GM10248 (cell line): ENCODE results near the gene ARL5A.
"Not testable (repeated sequence)": the region's sequence is repeated elsewhere in the genome, so short reads cannot be mapped to it uniquely, and the experiment has no call there.

Source experiments
- CTCF ChIA-PET: fragments of 300-600 bp; sonication (Branson Sonifier 250); formaldehyde crosslinking; extraction: SDS; loops from one replicate; lab custom pipeline; 2021; ENCODE audit warnings: antibody characterized with exemption; lab: Yijun Ruan, JAX
- POLR2A ChIA-PET: fragments of 350-650 bp; sonication (Branson Sonifier 250); formaldehyde crosslinking; extraction: SDS; loops from one replicate; lab custom pipeline; 2020; ENCODE audit warnings: antibody characterized with exemption; lab: Yijun Ruan, JAX
- DNase-seq: peaks from one replicate; pipeline ENCODE4 v3.0.0; 2012; ENCODE audit errors: extremely low spot score
- TF ChIP-seq, protein P1 (sequence below): IDR thresholded peaks from 2 replicates; pipeline ENCODE4 v1.5.1; 2012; ENCODE audit warnings: mild to moderate bottlenecking, low read depth; ENCODE audit errors: extremely low read depth, missing control alignments, control extremely low read depth

The ARL5A gene, protein sequence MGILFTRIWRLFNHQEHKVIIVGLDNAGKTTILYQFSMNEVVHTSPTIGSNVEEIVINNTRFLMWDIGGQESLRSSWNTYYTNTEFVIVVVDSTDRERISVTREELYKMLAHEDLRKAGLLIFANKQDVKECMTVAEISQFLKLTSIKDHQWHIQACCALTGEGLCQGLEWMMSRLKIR

DNA sequence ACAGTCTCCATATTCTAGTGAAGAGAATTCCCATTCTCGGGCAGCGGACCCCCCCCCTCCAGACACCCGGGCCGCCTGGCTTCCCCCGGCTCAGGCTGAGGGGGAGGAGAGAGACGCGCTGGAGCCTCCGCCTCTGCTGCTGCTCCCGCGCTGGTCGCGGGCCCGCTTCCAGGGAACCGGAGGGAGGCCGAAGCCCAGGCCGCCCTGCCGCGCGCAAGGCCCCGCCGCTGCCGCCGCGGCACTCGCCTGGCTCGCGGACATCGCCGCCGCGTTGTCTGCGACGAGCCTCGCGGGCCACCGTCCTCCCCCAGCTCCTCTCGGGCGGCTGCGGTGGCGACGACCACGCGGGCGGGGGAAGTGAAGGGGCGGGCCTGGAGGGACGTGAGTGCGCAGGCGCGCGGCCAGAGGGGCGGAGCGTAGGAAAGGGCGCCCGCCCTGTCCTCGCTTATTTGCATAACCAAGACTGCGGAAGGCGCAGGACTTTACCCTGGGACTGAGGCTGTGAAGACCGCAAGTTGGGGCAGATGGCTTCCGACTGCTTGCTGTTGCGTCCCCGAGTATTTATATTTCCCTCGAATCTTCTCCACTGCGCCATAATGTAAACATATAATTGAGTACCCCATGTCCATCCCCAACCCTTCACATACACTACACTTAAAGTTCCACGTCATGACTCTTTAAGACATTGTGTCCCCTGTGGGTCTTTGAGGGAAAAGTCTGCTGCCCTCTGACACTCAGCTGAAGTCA, at the start of gene ARL5A:
TSS of gene ARL5A (minus strand) at position 279 of the 747 bp plus-strand sequence. CDS start at position 34, 245 bp downstream.
- DNase-seq, result peak; percentile 98
- ChIA-PET CTCF (interaction anchor here (0.8 to 2.4 kb wide), 8 partner anchors 10 to 197 kb away, joined by 3 to 6 read pairs (median 3); no protein-coding TSS in a partner anchor), POLR2A (interaction anchor here (0.5 to 1.4 kb wide), 4 partner anchors 13 to 567 kb away, joined by 3 to 8 read pairs (median 4); partner anchors contain the start of gene RBM43)
- TF ChIP-seq, protein P1, sequence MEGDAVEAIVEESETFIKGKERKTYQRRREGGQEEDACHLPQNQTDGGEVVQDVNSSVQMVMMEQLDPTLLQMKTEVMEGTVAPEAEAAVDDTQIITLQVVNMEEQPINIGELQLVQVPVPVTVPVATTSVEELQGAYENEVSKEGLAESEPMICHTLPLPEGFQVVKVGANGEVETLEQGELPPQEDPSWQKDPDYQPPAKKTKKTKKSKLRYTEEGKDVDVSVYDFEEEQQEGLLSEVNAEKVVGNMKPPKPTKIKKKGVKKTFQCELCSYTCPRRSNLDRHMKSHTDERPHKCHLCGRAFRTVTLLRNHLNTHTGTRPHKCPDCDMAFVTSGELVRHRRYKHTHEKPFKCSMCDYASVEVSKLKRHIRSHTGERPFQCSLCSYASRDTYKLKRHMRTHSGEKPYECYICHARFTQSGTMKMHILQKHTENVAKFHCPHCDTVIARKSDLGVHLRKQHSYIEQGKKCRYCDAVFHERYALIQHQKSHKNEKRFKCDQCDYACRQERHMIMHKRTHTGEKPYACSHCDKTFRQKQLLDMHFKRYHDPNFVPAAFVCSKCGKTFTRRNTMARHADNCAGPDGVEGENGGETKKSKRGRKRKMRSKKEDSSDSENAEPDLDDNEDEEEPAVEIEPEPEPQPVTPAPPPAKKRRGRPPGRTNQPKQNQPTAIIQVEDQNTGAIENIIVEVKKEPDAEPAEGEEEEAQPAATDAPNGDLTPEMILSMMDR, result no peak

DNA sequence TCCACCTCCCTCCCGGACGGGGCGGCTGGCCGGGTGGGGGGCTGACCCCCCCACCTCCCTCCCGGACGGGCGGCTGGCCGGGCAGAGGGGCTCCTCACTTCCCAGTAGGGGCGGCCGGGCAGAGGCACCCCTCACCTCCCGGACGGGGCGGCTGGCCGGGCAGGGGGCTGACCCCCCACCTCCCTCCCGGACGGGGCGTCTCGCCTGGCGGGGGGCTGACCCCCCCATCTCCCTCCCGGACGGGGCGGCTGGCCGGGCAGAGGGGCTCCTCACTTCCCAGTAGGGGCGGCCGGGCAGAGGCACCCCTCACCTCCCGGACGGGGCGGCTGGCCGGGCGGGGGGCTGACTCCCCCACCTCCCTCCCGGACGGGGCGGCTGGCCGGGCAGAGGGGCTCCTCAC, 47.4 kb upstream of the ARL5A start:
- DNase-seq, CTCF ChIA-PET, POLR2A ChIA-PET: not testable (repeated sequence)

DNA sequence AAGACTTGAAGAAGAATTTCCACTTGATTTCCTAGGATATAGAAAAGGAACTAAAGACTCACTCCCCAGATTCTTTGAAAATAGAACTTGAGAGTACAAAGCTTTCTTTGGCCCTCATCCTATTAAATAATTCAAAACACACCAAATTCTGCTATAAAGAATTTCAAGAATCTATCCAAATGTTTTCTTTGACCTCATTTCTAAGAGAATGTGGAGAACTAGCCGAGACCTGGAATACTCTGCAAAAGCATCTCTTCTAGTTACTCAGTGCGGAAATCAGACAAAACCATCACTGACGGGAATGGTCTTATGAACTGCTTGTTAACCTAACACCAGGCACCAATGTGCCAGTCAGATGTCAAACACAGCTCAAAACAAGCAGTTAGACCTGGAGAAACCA, 44.2 kb upstream of the ARL5A start:
- ChIA-PET POLR2A (no interaction called here), CTCF (interaction anchor here (0.7 to 1.2 kb wide), 2 partner anchors 9 to 10 kb away, joined by 3 to 4 read pairs; no protein-coding TSS in a partner anchor)
- no peak for DNase-seq
- TF ChIP-seq, protein P1, result no peak

DNA sequence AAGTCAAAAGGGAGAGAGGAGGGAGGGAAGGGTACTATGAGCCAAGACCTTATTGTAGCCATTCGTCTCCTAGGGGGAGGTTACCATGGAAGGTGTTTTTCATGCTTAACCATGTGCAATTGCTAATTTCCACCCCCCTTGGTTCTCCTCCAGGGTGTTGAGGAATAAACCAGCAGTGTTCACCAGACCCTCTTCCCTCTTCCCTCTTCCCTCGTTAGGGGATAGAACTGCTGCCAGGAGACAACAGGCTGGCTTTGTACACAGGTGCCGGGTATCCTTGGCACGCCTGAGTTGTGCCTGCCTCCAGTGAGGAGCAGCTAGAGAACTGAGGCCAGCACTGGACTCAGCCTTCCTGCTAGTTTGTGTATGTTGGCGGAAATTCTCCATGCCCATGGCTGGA, 41.1 kb upstream of the ARL5A start:
- DNase-seq, result no peak
- TF ChIP-seq, protein P1, result no peak
- ChIA-PET POLR2A (no interaction called here), CTCF (no interaction called here)

DNA sequence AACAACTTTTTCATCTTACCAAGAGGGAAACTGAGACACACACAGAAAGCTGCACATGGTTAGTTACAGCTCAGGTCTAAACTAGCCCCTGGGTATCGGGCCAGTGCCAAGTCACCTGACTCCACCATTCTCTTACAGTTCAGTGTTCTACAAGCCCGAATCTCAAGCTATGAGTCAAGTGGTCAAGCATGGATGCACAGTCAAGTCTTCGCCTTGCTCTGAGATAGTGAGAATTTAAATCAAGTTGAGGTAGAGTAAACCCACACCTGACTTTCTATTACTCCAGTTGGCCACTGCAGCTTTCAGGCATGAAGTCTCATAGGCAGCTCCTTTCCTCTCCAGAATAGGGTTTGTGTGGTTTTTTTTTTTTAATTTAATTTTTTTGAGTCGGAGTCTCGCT, 34.5 kb upstream of the ARL5A start:
- CTCF ChIA-PET, result interaction anchor here (1.1 to 1.8 kb wide), 5 partner anchors 9 to 163 kb away, joined by 3 to 12 read pairs (median 4); no protein-coding TSS in a partner anchor
- TF ChIP-seq, protein P1, result no peak
- peak; percentile 76 for DNase-seq
- POLR2A ChIA-PET, result interaction anchor here (1.0 kb wide), 1 partner anchor 22 kb away, joined by 5 read pairs; no protein-coding TSS in a partner anchor

DNA sequence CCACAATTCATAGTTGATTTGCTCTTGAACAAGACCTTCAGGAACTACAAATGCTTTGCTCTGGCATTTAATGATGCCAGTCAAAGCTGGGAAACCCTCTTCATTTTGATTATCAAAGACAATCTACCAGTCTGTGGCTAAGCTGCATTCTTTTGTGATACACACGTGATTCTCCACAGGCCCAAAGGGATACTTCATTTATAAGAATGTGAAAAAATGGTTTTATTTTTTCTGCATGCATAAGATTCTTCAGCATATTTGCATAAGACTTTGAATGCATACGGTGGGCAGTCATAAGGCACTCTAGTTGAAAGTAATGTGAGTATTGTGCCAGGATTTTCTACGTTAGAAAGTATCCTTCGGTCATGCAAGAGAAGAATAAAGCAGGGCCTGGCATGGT, 33.0 kb upstream of the ARL5A start:
- CTCF ChIA-PET, result interaction anchor here (1.9 to 2.2 kb wide), 2 partner anchors 11 to 31 kb away, joined by 6 to 13 read pairs; no protein-coding TSS in a partner anchor
- DNase-seq, result no peak
- TF ChIP-seq, protein P1, result no peak
- POLR2A ChIA-PET, result interaction anchor here (0.6 kb wide), 1 partner anchor 315 kb away, joined by 5 read pairs; no protein-coding TSS in a partner anchor
